Non-pigmented ciliary epithelial cell (primary cell): ENCODE data around the gene EXOC3.
"Not testable (repeated sequence)": the region's sequence is repeated elsewhere in the genome, so short reads cannot be mapped to it uniquely, and the experiment has no call there.

ENCODE experiments used
- DNase-seq: peaks from one replicate; pipeline ENCODE4 v3.0.0-alpha.2; 2010; ENCODE audit warnings: low read depth

Gene EXOC3

GRCh38 chr5:442335-443238 is at the start of gene EXOC3:
Gene EXOC3 (plus strand): TSS chr5:443176. CDS start chr5:446206, 3,030 bp downstream.
- no peak for DNase-seq

- no peak for DNase-seq
These were observed 49.1 kb upstream of the EXOC3 start for GRCh38 chr5:393846-394275.

- DNase-seq: no peak
These were observed 48.3 kb upstream of the EXOC3 start for GRCh38 chr5:394671-395155.

GRCh38 chr5:395156-395920 is 47.6 kb upstream of the EXOC3 start:
- no peak for DNase-seq

- no peak for DNase-seq
These were observed 47.0 kb upstream of the EXOC3 start for GRCh38 chr5:395921-396530.

GRCh38 chr5:396531-396961 is 46.4 kb upstream of the EXOC3 start:
- no peak for DNase-seq

GRCh38 chr5:398141-398474 is 44.9 kb upstream of the EXOC3 start:
- not testable (repeated sequence) for DNase-seq

- DNase-seq: no peak
These were observed 44.3 kb upstream of the EXOC3 start for GRCh38 chr5:398475-399295.

- no peak for DNase-seq
These were observed 43.4 kb upstream of the EXOC3 start for GRCh38 chr5:399296-400281.

GRCh38 chr5:400282-401145 is 42.5 kb upstream of the EXOC3 start:
- DNase-seq: no peak

- no peak for DNase-seq
These were observed 41.6 kb upstream of the EXOC3 start for GRCh38 chr5:401146-402034.

- not testable (repeated sequence) for DNase-seq
These were observed 40.8 kb upstream of the EXOC3 start for GRCh38 chr5:402219-402614.

- no peak for DNase-seq
These were observed 40.2 kb upstream of the EXOC3 start for GRCh38 chr5:402615-403359.

GRCh38 chr5:403995-404394 is 39.0 kb upstream of the EXOC3 start:
- no peak for DNase-seq

- no peak for DNase-seq
These were observed 38.2 kb upstream of the EXOC3 start for GRCh38 chr5:404666-405241.

GRCh38 chr5:405421-405820 is 37.6 kb upstream of the EXOC3 start:
- no peak for DNase-seq

- no peak for DNase-seq
These were observed 36.9 kb upstream of the EXOC3 start for GRCh38 chr5:406041-406440.
